ENCODE results near the gene ERBB2.
"Not testable (repeated sequence)": the region's sequence is repeated elsewhere in the genome, so short reads cannot be mapped to it uniquely, and the experiment has no call there.

ERBB2 gene

GRCh38 chr17:39679521-39680192 is 20.2 kb upstream of the ERBB2 start:
- no peak for DNase-seq

- no peak for DNase-seq
Observed at GRCh38 chr17:39683295-39683939, 16.4 kb upstream of the ERBB2 start.

GRCh38 chr17:39684369-39685192 is 15.3 kb upstream of the ERBB2 start:
- DNase-seq = no peak

- DNase-seq = no peak
Observed at GRCh38 chr17:39687101-39687545, 12.7 kb upstream of the ERBB2 start.

- DNase-seq = peak; percentile 97
Observed at GRCh38 chr17:39687546-39688474, 12.1 kb upstream of the ERBB2 start, which contains the start of gene PGAP3. Gene PGAP3, minus strand, starts transcription at chr17:39688057. Its CDS starts 43 bp downstream, at chr17:39688014.

- DNase-seq = no peak
Observed at GRCh38 chr17:39688475-39688835, 11.4 kb upstream of the ERBB2 start.

GRCh38 chr17:39688945-39689344 is 10.9 kb upstream of the ERBB2 start:
- no peak for DNase-seq

GRCh38 chr17:39694593-39694992 is 5.3 kb upstream of the ERBB2 start:
- no peak for DNase-seq

- DNase-seq = no peak
Observed at GRCh38 chr17:39695089-39695474, 4.8 kb upstream of the ERBB2 start.

GRCh38 chr17:39696731-39697130 is 3.1 kb upstream of the ERBB2 start:
- no peak for DNase-seq

- no peak for DNase-seq
Observed at GRCh38 chr17:39697961-39698360, 1.9 kb upstream of the ERBB2 start.

- DNase-seq = not testable (repeated sequence)
Observed at GRCh38 chr17:39699157-39699817, 577 bp upstream of the ERBB2 start.

- DNase-seq = no peak
Observed at GRCh38 chr17:39700148-39700987, 504 bp downstream of the ERBB2 start.

GRCh38 chr17:39701012-39701783 is 1.3 kb downstream of the ERBB2 start:
- no peak for DNase-seq

GRCh38 chr17:39701784-39702422 is 2.0 kb downstream of the ERBB2 start:
- no peak for DNase-seq

GRCh38 chr17:39702901-39703893 is 3.3 kb downstream of the ERBB2 start:
- no peak for DNase-seq

- DNase-seq = no peak
Observed at GRCh38 chr17:39703913-39704312, 4.0 kb downstream of the ERBB2 start.

- DNase-seq = no peak
Observed at GRCh38 chr17:39704821-39705551, 5.1 kb downstream of the ERBB2 start.

Data from NCI-H2171 (cell line).